HepG2 (cell line): ENCODE measurements around the gene ITGB2. TPM values are rescaled to one million over a fixed set of nuclear protein-coding genes. Genes with fewer than 3 reads are reported as not detected.
A peak's percentile ranks its signal among the peaks of the same experiment; 100 is the strongest.

Experiments used
- HINFP ChIP-seq: sonication (generic); formaldehyde crosslinking; IDR thresholded peaks from 2 replicates; pipeline ENCODE4 v1.4.0; 2020; ENCODE audit warnings: low read depth, mild to moderate bottlenecking, missing genetic modification reagents
- REPIN1 ChIP-seq: sonication (generic); formaldehyde crosslinking; IDR thresholded peaks from 2 replicates; pipeline ENCODE4 v1.8.0; 2022; ENCODE audit warnings: missing genetic modification reagents, low read depth, mild to moderate bottlenecking, borderline replicate concordance
- SPEN ChIP-seq: sonication (generic); formaldehyde crosslinking; IDR thresholded peaks from 2 replicates; pipeline ENCODE4 v1.5.1; 2020; ENCODE audit warnings: low read depth, mild to moderate bottlenecking, missing genetic modification reagents
- ZFP37 ChIP-seq: sonication (generic); formaldehyde crosslinking; IDR thresholded peaks from 2 replicates; pipeline ENCODE4 v1.4.0; 2020; ENCODE audit warnings: missing genetic modification reagents, borderline replicate concordance
- ZNF18 ChIP-seq: sonication (generic); formaldehyde crosslinking; IDR thresholded peaks from 2 replicates; pipeline ENCODE4 v1.8.0; 2022; ENCODE audit warnings: mild to moderate bottlenecking, missing genetic modification reagents; ENCODE audit not compliant: insufficient replicate concordance
- ZNF318 ChIP-seq: sonication (generic); formaldehyde crosslinking; IDR thresholded peaks from 2 replicates; pipeline ENCODE4 v1.4.0; 2020; ENCODE audit warnings: mild to moderate bottlenecking, missing genetic modification reagents
- ZNF549 ChIP-seq: sonication (generic); formaldehyde crosslinking; IDR thresholded peaks from 2 replicates; pipeline ENCODE4 v1.5.0; 2020; ENCODE audit warnings: missing genetic modification reagents
- ZNF616 ChIP-seq: sonication (generic); formaldehyde crosslinking; IDR thresholded peaks from 2 replicates; pipeline ENCODE4 v1.5.0; 2020; ENCODE audit warnings: low read depth, mild to moderate bottlenecking, missing genetic modification reagents
- ZNF850 ChIP-seq: sonication (generic); formaldehyde crosslinking; conservative IDR thresholded peaks from 2 replicates; pipeline ENCODE4 v1.9.0; 2021; ENCODE audit warnings: mild to moderate bottlenecking, missing genetic modification reagents
- ZZZ3 ChIP-seq: sonication (generic); formaldehyde crosslinking; IDR thresholded peaks from 2 replicates; pipeline ENCODE4 v1.4.0; 2020; ENCODE audit warnings: missing genetic modification reagents, mild to moderate bottlenecking, borderline replicate concordance
- polyA plus RNA-seq, 8 experiments: library from polyadenylated mRNA; depleted of rRNA in 3 of 8; stranded (reverse) in 7 of 8; unstranded in 1 of 8; fragments of >200 nt; fragmentation: Illumina TruSeq in 4 of 8; extraction: Trizol in 4 of 8; gene quantifications; 2 replicates each; pipeline versions ENCODE4 v1.2.1 to v1.2.3, GENCODE V29; 2011 to 2016; ENCODE audit warnings: low read depth in 4 of 8, missing spikeins in 1 of 8, mixed read lengths in 1 of 8; ENCODE audit not compliant: insufficient read depth in 1 of 8
- total RNA-seq, 5 experiments: library from RNA; depleted of rRNA; stranded (reverse); fragments of >200 nt; fragmentation: Illumina TruSeq; extraction: Trizol; gene quantifications; 2 replicates each; pipeline ENCODE4 v1.2.3, GENCODE V29; 2016; ENCODE audit warnings: low read depth in 1 of 5

The ITGB2 gene
- total and polyA plus RNA-seq, 2 of the 13 experiments (the other 11 are each of a cell fraction or from before 2014, with no cell fraction given): 4.2 to 18.0 TPM

GRCh38 chr21:44911384-44912157 is 9.1 kb downstream of the ITGB2 start (continued):
- TF ChIP-seq HINFP (CRISPR knock-in tag): 0 out of 2 replicates have a peak, but pooled peaks have one; percentile 57
- 0 out of 2 replicates have a peak, but pooled peaks have one; percentile 76 for TF ChIP-seq ZNF318 (CRISPR knock-in tag)
- TF ChIP-seq SPEN (CRISPR knock-in tag): peak; percentile 45; the same call in 1 of the 2 replicates
- no peak for TF ChIP-seq ZFP37
- no peak for TF ChIP-seq ZNF850 (CRISPR knock-in tag)
- no peak for TF ChIP-seq ZNF18 (CRISPR knock-in tag)
- TF ChIP-seq ZNF549 (CRISPR knock-in tag): no peak
- TF ChIP-seq REPIN1: no peak
- TF ChIP-seq ZNF616: no peak
- peak; percentile 86; the same call in 1 of the 2 replicates for TF ChIP-seq ZZZ3 (CRISPR knock-in tag)
